Endothelial cell of umbilical vein (primary cell): Measurements from ENCODE around the gene MCF2L. TPM values are rescaled to one million over a fixed set of nuclear protein-coding genes. Genes with fewer than 3 reads are reported as not detected.

Source experiments
- BruUV-seq: library from RNA; stranded (reverse); fragments of 400-500 nt; replicated peaks from 2 replicates; lab custom pipeline; 2021; lab: Mats Ljungman, UMichigan
- CTCF ChIA-PET: fragments of 300-600, 350-600 bp; sonication (Branson Sonifier 250); formaldehyde crosslinking; loops from one replicate; lab custom pipeline; 2021; ENCODE audit warnings: antibody characterized with exemption, inconsistent platforms; lab: Charles Lee
- POLR2A ChIA-PET: fragments of 300-600, 350-600 bp; sonication (Branson Sonifier 250); formaldehyde crosslinking; loops from one replicate; lab custom pipeline; 2021; ENCODE audit warnings: antibody characterized with exemption, inconsistent platforms; lab: Charles Lee
- DNase-seq: peaks from one replicate; pipeline ENCODE4 v3.0.0-alpha.2; 2011; ENCODE audit warnings: low read depth, low spot score
- FAIRE-seq: peaks from 2 replicates; lab custom pipeline; 2011; peaks lifted over from hg19 to GRCh38; lab: Jason Lieb, UNC
- H2AFZ ChIP-seq: 2 replicates; pipeline ENCODE4 v1.6.0; 2012; ENCODE audit warnings: low read depth, low read length, control low read depth, inconsistent platforms
- H3K27ac ChIP-seq: 2 replicates; pipeline ENCODE4 v1.5.1; 2011; ENCODE audit warnings: low read depth, mild to moderate bottlenecking, control low read depth, low read length, moderate library complexity; ENCODE audit not compliant: insufficient read depth
- H3K27me3 ChIP-seq, 2 experiments: 2 replicates each; pipeline versions ENCODE4 v1.6.0 to v1.6.1; 2011; ENCODE audit warnings: low read length in 2 of 2, mixed read lengths in 1 of 2; ENCODE audit not compliant: control insufficient read depth in 2 of 2, insufficient read depth in 2 of 2
- H3K36me3 ChIP-seq, 2 experiments: 2 replicates in 1 of 2; 3 replicates in 1 of 2; pipeline ENCODE4 v1.5.1; 2011; ENCODE audit warnings: low read length in 2 of 2, mild to moderate bottlenecking in 1 of 2, moderate library complexity in 1 of 2; ENCODE audit not compliant: control insufficient read depth in 2 of 2, insufficient read depth in 2 of 2; ENCODE audit errors: extremely low read depth in 1 of 2
- H3K4me1 ChIP-seq: 3 replicates; pipeline ENCODE4 v1.5.1; 2011; ENCODE audit warnings: mild to moderate bottlenecking, low read length; ENCODE audit not compliant: control insufficient read depth, insufficient read depth; ENCODE audit errors: extremely low read depth
- H3K4me2 ChIP-seq: 2 replicates; pipeline ENCODE4 v1.6.1; 2011; ENCODE audit warnings: low read length, control low read depth, mixed read lengths; ENCODE audit not compliant: insufficient read depth
- H3K4me3 ChIP-seq, 3 experiments: fragments of 200-600 bp in 1 of 3; sonication (generic), shearing (Covaris generic) in 1 of 3; replicated peaks in 1 of 3; 2 replicates each; pipeline ENCODE4 v1.5.1; 2011 to 2016; ENCODE audit warnings: control low read depth in 3 of 3, low read length in 3 of 3, mild to moderate bottlenecking in 2 of 3, inconsistent platforms in 1 of 3, low read depth in 1 of 3, moderate library complexity in 1 of 3; ENCODE audit not compliant: insufficient read depth in 1 of 3
- H3K79me2 ChIP-seq: 2 replicates; pipeline ENCODE4 v1.6.0; 2012; ENCODE audit warnings: low read length, inconsistent platforms; ENCODE audit not compliant: control insufficient read depth, insufficient read depth
- H3K9ac ChIP-seq: replicated peaks from 2 replicates; pipeline ENCODE3; 2011; ENCODE audit warnings: low read length, control low read depth; ENCODE audit not compliant: insufficient read depth; ENCODE audit errors: extremely low read depth
- H3K9me1 ChIP-seq: replicated peaks from 3 replicates; pipeline ENCODE4 v1.6.0; 2011; ENCODE audit warnings: mild to moderate bottlenecking, low read length; ENCODE audit not compliant: control insufficient read depth, insufficient read depth; ENCODE audit errors: extremely low read depth
- H3K9me3 ChIP-seq: replicated peaks from 2 replicates; pipeline ENCODE4 v1.5.1; 2012; ENCODE audit warnings: low read length, inconsistent platforms; ENCODE audit not compliant: control insufficient read depth, insufficient read depth
- H4K20me1 ChIP-seq: replicated peaks from 2 replicates; pipeline ENCODE3; 2011; ENCODE audit warnings: mild to moderate bottlenecking, low read length; ENCODE audit not compliant: control insufficient read depth, insufficient read depth; ENCODE audit errors: extremely low read depth
- CTCF ChIP-seq, 2 donors: IDR thresholded peaks; 1 replicate in 1 of 2; 2 replicates in 1 of 2; pipeline ENCODE4 v1.5.1; 2011; ENCODE audit warnings: low read length in 2 of 2, mild to moderate bottlenecking in 2 of 2, moderate library complexity in 2 of 2, control low read depth in 1 of 2, inconsistent platforms in 1 of 2, low read depth in 1 of 2; ENCODE audit not compliant: insufficient read depth in 1 of 2; ENCODE audit errors: extremely low read depth in 1 of 2
- EZH2 ChIP-seq: IDR thresholded peaks from 2 replicates; pipeline ENCODE4 v1.6.1; 2012; ENCODE audit warnings: borderline replicate concordance, low read depth, mild to moderate bottlenecking, moderate library complexity, low read length, inconsistent platforms; ENCODE audit not compliant: severe bottlenecking
- FOS ChIP-seq: IDR thresholded peaks from 2 replicates; pipeline ENCODE4 v1.6.1; 2011; ENCODE audit warnings: mild to moderate bottlenecking, low read length, moderate library complexity, borderline replicate concordance; ENCODE audit not compliant: insufficient read depth
- GATA2 ChIP-seq: IDR thresholded peaks from 2 replicates; pipeline ENCODE4 v1.7.0; 2011; ENCODE audit warnings: low read depth, mild to moderate bottlenecking, moderate library complexity, mixed read lengths, low read length; ENCODE audit not compliant: insufficient read length, insufficient read depth
- JUN ChIP-seq: IDR thresholded peaks from 2 replicates; pipeline ENCODE4 v1.6.1; 2011; ENCODE audit warnings: borderline replicate concordance, low read depth; ENCODE audit not compliant: insufficient read length, insufficient read depth
- MAX ChIP-seq: IDR thresholded peaks from 2 replicates; pipeline ENCODE4 v1.6.1; 2011; ENCODE audit not compliant: insufficient read depth, insufficient read length
- POLR2A ChIP-seq: IDR thresholded peaks from 2 replicates; pipeline ENCODE4 v1.6.1; 2012; ENCODE audit warnings: low read depth, mild to moderate bottlenecking, control low read depth, low read length
- POLR2AphosphoS5 ChIP-seq: IDR thresholded peaks from 2 replicates; pipeline ENCODE4 v1.6.1; 2012; ENCODE audit warnings: low read depth, mild to moderate bottlenecking, control low read depth, low read length, moderate library complexity; ENCODE audit not compliant: insufficient read depth
- dilution Hi-C: fragments of 300-500 bp; cut with MboI; formaldehyde crosslinking; loops from one replicate; pipeline ENCODE4 v1.15.0; 2019; ENCODE audit warnings: low sequenced_read_pairs; ENCODE audit not compliant: extremely low pct_ligation_motif_present
- intact Hi-C: fragments of 100-400 bp; cut with micrococcal nuclease; formaldehyde crosslinking; loops from one replicate; pipeline ENCODE4 v1.10.0; 2022
- polyA plus RNA-seq, 4 experiments: library from polyadenylated mRNA; depleted of rRNA in 3 of 4; stranded (reverse) in 3 of 4; unstranded in 1 of 4; fragments of >200 nt; gene quantifications; 2 replicates each; pipeline versions ENCODE4 v1.2.1 to v1.2.3, GENCODE V29; 2011 to 2012; ENCODE audit warnings: missing spikeins in 1 of 4
- total RNA-seq: library from RNA; stranded (reverse); gene quantifications from 2 replicates; pipeline ENCODE4 v1.2.3, GENCODE V29; 2021

MCF2L gene
- total and polyA plus RNA-seq, 2 donors (not counting 3 experiments of a cell fraction or from before 2014, with no cell fraction given): 0.33 to 0.58 TPM

GRCh38 chr13:113070855-113071254 is 101.8 kb downstream of the MCF2L start:
- Histone ChIP-seq H2AFZ (no peak overlapping the region), H3K4me3 (no peak overlapping the region), H3K27me3 (no peaks in the 10 kb centered on the region), H3K9ac (no peak overlapping the region), H3K27ac (no peak overlapping the region), H3K79me2 (no peaks in the 10 kb centered on the region), H3K4me2 (no peak overlapping the region), H4K20me1 (no peaks in the 10 kb centered on the region), H3K9me3 (no peaks in the 10 kb centered on the region), H3K36me3 (no peaks in the 10 kb centered on the region), H3K9me1 (no peaks in the 10 kb centered on the region), H3K4me1 (no peaks in the 10 kb centered on the region)
- FAIRE-seq (no peak), DNase-seq (no peak)
- BruUV-seq: no TSS peak
- dilution Hi-C loops: no loop called here
- CTCF ChIA-PET: no interaction called here
- TF ChIP-seq MAX (no peak), JUN (no peak), GATA2 (no peak), EZH2 (no peak), POLR2A (no peak)
- intact Hi-C loops: no loop called here
- POLR2A ChIA-PET: no interaction called here

GRCh38 chr13:113072376-113072775 is 103.4 kb downstream of the MCF2L start:
- ChIA-PET CTCF (no interaction called here), POLR2A (no interaction called here)
- Histone ChIP-seq H3K27me3 (no peaks in the 10 kb centered on the region), H3K79me2 (no peaks in the 10 kb centered on the region), H3K9me3 (no peaks in the 10 kb centered on the region), H3K4me2 (no peak overlapping the region), H2AFZ (no peak overlapping the region), H3K4me1 (no peaks in the 10 kb centered on the region), H4K20me1 (no peaks in the 10 kb centered on the region), H3K9me1 (no peaks in the 10 kb centered on the region), H3K4me3 (no peak overlapping the region), H3K36me3 (no peaks in the 10 kb centered on the region), H3K27ac (no peak overlapping the region), H3K9ac (no peak overlapping the region)
- intact Hi-C loops: no loop called here
- dilution Hi-C loops: no loop called here
- FAIRE-seq: no peak
- TF ChIP-seq FOS: no peak
- TF ChIP-seq POLR2AphosphoS5: no peak
- TF ChIP-seq CTCF (IDR thresholded peaks at IDR 0.05; ENCODE audit: extremely low read depth in 1 of 2, insufficient read depth in 1 of 2, low read depth in 1 of 2, low read length in 2 of 2): no peak
- no peak for TF ChIP-seq GATA2
- no peak for DNase-seq
- no TSS peak for BruUV-seq
